Right lobe of liver (tissue), 6 donors: ENCODE results near the gene KAT6B. TPM values are rescaled to one million over a fixed set of nuclear protein-coding genes. Genes with fewer than 3 reads are reported as not detected.

Source experiments
- ATAC-seq, 4 donors: fragments of 200-7000 bp; cut with Tn5 transposase; one replicate each; pipeline ENCODE4 v1.9.1; 2020; ENCODE audit warnings: mild to moderate bottlenecking in 4 of 4, moderate library complexity in 4 of 4
- DNase-seq, 3 donors: peaks; one replicate each; pipeline ENCODE4 v3.0.0-alpha.2; 2020
- H3K27ac ChIP-seq, 3 donors: fragments of 200-600 bp; one replicate each; pipeline ENCODE4 v1.8.0; 2022
- H3K27me3 ChIP-seq, 2 donors: fragments of 200-600 bp; one replicate each; pipeline ENCODE4 v1.8.0; 2022
- H3K36me3 ChIP-seq, 4 donors: fragments of 200-600 bp; sonication (generic) in 1 of 4; one replicate each; pipeline versions ENCODE4 v1.5.1 to v1.8.0; 2017 to 2022; ENCODE audit warnings: control low read depth in 1 of 4
- H3K4me1 ChIP-seq, 4 donors: fragments of 200-600 bp; sonication (generic) in 1 of 4; one replicate each; pipeline versions ENCODE4 v1.5.1 to v1.8.0; 2017 to 2022; ENCODE audit warnings: control low read depth in 1 of 4
- H3K4me3 ChIP-seq, 3 donors: fragments of 200-600 bp; one replicate each; pipeline ENCODE4 v1.8.0; 2022
- H3K9me3 ChIP-seq, 4 donors: fragments of 200-600 bp; sonication (generic) in 1 of 4; one replicate each; pipeline versions ENCODE4 v1.5.1 to v1.8.0; 2017 to 2022; ENCODE audit warnings: control low read depth in 1 of 4
- CTCF ChIP-seq, 4 donors: fragments of 200-600 bp in 3 of 4; fragments of 450-650 bp in 1 of 4; IDR thresholded peaks; one replicate each; pipeline versions ENCODE4 v1.5.1 to v1.8.0; 2016 to 2022; ENCODE audit warnings: antibody characterized with exemption in 4 of 4, mild to moderate bottlenecking in 2 of 4
- POLR2A ChIP-seq: fragments of 450-650 bp; IDR thresholded peaks from one replicate; pipeline ENCODE4 v1.6.1; 2017; ENCODE audit warnings: antibody characterized with exemption, mild to moderate bottlenecking
- WGBS: methylation state at CpG from one replicate; pipeline ENCODE4 v1.1.6; 2018; ENCODE audit warnings: low coverage, low lambda C conversion rate; ENCODE audit not compliant: insufficient coverage; ENCODE audit errors: missing lambda C conversion rate; 5-methylcytosine and 5-hydroxymethylcytosine counted together
- intact Hi-C, 2 donors: fragments of 100-400 bp; cut with DNase I; formaldehyde crosslinking; loops; one replicate each; pipeline versions ENCODE4 v1.11.2 to v1.14.1; 2022
- total RNA-seq, 6 experiments: library from RNA; depleted of rRNA in 2 of 6; stranded (reverse); fragments of >200 nt in 2 of 6; fragmentation: NEBNext Ultra II Directional in 3 of 6; extraction: Animal tissue kit (Norgen Biotek cat#: 25700) in 3 of 6; gene quantifications; one replicate each; pipeline versions ENCODE4 v1.1.0 to v1.2.4, GENCODE V29; 2016 to 2023
- donor health status: DM: no; HTN: yes; CAD: no.
- donor health status: DM: no; HTN: no; CAD: no.
- donor health status: DM: no; HTN: no; CAD: no.
- donor health status: DM: no; HTN: yes; CAD: no.
- donor health status: DM: no; HTN: yes; CAD: no.

KAT6B gene
- total RNA-seq, 6 experiments from 2014 or later: 9.2 to 17.1 (median 10.3) TPM

- no peaks in the 10 kb centered on the region for H3K27me3 ChIP-seq
- no peaks in the 10 kb centered on the region for H3K36me3 ChIP-seq
- H3K4me3 ChIP-seq: no peak overlapping the region
- no peak overlapping the region for H3K27ac ChIP-seq
- 80% methylated on average over 1 of the region's 4 CpGs for WGBS
- TF ChIP-seq POLR2A: no peak
- TF ChIP-seq CTCF (IDR thresholded peaks at IDR 0.05): no peak
- no peaks in the 10 kb centered on the region for H3K4me1 ChIP-seq
- intact Hi-C loops: no loop called here
- H3K9me3 ChIP-seq: no peaks in the 10 kb centered on the region
- no peak for DNase-seq
- ATAC-seq: no peak
Observed at GRCh38 chr10:75080554-75080953, 254.2 kb downstream of the KAT6B start.

GRCh38 chr10:75081379-75081778 lies 255.0 kb downstream of the KAT6B start:
- Histone ChIP-seq H3K27ac (no peak overlapping the region), H3K9me3 (no peaks in the 10 kb centered on the region), H3K4me3 (no peak overlapping the region), H3K36me3 (no peaks in the 10 kb centered on the region), H3K4me1 (no peaks in the 10 kb centered on the region), H3K27me3 (no peaks in the 10 kb centered on the region)
- intact Hi-C loops: no loop called here
- no peak for TF ChIP-seq CTCF (IDR thresholded peaks at IDR 0.05)
- TF ChIP-seq POLR2A: no peak
- WGBS: 78% methylated on average over 4 of the region's 5 CpGs
- DNase-seq (no peak), ATAC-seq (no peak)
